Measurements from ENCODE around the gene MMP24OS.

Gene MMP24OS

DNA sequence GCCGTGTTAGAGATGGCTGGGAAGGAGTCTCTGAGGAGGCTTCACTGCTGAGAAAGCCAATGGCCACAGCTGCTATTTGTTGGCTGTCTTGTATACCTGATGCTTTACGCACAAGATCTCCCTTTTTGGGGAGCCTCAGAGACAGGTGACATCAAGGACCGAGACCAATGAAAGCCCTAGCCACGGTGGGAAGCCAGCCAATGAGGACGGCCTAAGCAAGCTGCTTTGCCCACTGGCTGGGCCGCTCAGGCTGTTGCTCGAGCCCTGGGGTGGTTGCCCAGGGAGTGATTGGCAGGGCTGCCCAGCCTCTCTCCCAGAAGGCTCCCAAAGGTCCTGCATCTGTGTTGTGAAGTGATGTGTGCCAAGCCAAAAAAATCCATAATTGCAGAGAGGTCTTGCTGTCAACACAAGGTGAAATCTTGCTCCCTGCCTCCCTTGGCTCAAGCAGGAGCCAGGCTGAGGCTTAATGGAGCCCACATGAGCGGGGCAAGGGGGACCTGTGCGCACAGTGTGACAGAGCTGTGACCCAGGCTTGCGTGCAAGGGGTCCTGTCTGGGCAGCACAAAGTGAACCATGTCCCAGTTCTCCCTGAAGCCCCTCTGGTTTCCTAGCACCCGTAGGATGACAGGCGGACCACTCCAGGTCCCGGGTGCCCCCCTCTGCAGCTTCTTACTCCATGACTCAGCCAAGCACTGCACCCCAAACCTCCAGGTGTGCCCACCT, 4.3 kb downstream of the MMP24OS start:
- TF ChIP-seq, protein P1, sequence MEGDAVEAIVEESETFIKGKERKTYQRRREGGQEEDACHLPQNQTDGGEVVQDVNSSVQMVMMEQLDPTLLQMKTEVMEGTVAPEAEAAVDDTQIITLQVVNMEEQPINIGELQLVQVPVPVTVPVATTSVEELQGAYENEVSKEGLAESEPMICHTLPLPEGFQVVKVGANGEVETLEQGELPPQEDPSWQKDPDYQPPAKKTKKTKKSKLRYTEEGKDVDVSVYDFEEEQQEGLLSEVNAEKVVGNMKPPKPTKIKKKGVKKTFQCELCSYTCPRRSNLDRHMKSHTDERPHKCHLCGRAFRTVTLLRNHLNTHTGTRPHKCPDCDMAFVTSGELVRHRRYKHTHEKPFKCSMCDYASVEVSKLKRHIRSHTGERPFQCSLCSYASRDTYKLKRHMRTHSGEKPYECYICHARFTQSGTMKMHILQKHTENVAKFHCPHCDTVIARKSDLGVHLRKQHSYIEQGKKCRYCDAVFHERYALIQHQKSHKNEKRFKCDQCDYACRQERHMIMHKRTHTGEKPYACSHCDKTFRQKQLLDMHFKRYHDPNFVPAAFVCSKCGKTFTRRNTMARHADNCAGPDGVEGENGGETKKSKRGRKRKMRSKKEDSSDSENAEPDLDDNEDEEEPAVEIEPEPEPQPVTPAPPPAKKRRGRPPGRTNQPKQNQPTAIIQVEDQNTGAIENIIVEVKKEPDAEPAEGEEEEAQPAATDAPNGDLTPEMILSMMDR (IDR thresholded peaks at IDR 0.05; ENCODE audit: low read depth, low read length, missing control alignments): no peak
- no peak overlapping the region for H3K4me3 ChIP-seq (ENCODE audit: low read depth, low read length)
- DNase-seq (ENCODE audit: low read depth): no peak

DNA sequence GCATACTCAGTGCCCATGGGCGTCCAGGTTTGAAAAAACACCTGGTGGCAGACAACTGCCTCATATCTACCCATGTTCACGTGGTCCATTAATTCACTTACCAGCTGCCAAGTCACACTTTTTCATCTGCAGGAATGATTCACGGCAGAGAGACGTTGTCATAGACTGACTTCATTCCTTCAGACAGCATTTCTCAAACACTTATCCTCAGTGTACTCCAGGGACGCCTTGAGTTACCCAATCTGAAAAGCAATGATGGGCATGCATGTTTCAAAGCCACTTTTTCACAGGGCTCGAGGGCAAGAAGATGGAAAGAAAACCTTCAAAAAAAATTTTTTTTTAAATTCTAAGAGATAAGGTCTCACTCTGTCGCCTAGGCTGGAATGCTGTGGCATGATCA, 6.0 kb downstream of the MMP24OS start:
- TF ChIP-seq, protein P1 (IDR thresholded peaks at IDR 0.05; ENCODE audit: low read depth, low read length, missing control alignments): no peak
- no peak overlapping the region for H3K4me3 ChIP-seq (ENCODE audit: low read depth, low read length)
- no peak for DNase-seq (ENCODE audit: low read depth)

DNA sequence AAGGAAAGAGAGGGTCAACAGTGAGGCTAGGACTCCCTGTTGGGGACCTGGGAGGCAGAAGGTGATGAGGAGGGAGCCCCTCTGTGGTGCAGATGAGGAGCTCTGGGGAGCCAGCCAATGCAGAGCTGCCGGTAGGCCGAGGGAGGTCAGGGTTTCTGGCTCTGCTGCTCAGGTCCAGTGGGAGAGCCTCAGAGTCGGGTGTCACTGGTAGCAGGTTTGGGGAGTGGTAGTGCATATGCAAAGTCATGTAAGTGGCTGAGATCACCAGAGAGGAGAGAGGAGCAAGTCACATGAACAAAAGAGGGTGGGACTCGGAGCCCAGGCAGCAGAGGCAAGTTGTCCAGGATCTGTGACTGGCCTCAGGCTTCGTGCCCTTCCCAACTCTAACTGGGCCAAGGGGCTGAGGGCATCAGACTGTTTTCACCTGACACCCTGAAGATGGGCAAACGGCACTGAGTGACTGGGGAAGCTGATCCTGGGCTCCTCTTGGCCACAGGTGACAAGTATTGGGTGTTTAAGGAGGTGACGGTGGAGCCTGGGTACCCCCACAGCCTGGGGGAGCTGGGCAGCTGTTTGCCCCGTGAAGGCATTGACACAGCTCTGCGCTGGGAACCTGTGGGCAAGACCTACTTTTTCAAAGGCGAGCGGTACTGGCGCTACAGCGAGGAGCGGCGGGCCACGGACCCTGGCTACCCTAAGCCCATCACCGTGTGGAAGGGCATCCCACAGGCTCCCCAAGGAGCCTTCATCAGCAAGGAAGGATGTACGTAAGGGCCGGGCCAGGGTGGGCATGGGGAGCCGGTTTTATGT, 6.6 kb downstream of the MMP24OS start:
- DNase-seq (ENCODE audit: low read depth): no peak

DNA sequence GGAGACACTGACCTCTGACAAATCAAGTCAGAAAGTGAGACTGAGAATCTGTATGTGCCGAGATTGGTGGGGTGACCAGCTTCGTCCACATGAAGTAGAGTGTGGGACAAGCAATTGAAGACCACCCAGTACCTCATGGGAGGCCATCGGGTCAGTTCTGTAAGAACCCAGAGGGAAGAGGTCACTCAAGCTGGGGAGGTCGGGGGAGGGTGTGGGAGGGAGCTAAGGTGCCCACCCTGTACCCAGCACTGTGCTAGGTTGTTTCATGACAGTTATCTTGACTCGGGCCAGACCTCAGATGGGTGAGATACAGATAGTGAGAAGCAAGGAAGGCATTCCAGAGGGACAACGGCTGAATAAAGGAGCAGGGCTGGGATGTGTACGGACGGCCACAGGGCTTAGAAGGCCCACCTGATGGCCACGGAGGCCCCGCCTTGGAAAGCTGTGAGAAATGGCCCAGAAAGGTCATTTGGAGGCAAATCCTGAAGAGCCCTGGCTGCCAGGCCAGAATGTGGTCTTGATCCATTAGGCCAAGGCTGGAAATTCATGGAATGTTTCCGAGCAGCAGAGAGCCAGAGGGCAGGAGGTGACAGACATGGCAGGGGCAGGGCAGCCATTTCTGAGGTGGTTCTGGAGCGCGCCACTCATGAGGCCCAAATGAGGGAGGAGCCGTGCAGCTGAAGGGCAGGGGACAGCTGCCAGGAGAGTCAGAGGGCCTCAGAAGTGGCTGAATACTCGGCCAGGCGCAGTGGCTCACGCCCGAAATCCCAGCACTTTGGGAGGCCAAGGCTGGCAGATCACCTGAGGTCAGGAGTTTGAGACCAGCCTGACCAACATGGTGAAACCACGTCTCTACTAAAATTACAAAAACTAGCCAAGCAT, 7.7 kb downstream of the MMP24OS start:
- H3K4me3 ChIP-seq (ENCODE audit: low read depth, low read length): no peak overlapping the region
- DNase-seq (ENCODE audit: low read depth): no peak
- TF ChIP-seq, protein P1 (IDR thresholded peaks at IDR 0.05; ENCODE audit: low read depth, low read length, missing control alignments): no peak

More for the DNA sequence above, 6.6 kb downstream of the MMP24OS start:
- TF ChIP-seq, protein P1 (IDR thresholded peaks at IDR 0.05; ENCODE audit: low read depth, low read length, missing control alignments): no peak
- H3K4me3 ChIP-seq (ENCODE audit: low read depth, low read length): no peak overlapping the region

DNA sequence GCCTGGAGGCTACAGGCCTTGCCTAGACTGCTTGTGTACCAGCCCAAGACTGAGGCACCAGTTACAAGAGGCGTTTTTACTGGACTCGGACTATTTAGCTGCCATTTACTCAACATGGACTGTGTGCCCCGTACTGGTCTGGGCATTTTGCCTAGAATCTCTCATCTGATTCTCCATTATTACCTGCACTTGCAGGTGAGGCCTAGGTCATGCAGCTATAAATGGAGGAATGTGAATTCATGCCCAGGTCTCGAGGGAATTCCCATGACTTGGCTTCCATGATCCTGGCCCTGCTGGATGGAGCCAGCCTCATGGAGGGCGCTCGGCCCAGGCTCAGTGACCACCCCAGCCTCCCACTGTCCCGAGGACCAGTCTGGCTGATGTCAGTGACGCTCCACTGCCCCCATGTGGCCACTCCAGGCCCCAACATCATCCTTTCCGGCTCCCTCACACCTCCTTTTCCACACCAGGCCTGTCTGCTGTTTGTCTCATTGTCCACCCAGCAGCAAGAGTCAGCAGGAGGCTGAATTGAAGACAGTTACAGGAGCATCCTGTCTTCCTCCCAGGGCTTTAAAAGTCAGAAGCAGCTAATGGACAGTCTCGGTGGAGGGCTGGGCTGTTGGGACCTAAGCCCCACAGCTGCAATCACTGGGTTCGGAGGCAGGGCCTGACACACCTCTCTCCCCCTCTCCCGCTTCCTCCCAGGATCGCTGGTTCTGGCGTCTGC, 8.7 kb downstream of the MMP24OS start:
- no peak overlapping the region for H3K4me3 ChIP-seq (ENCODE audit: low read depth, low read length)
- no peak for DNase-seq (ENCODE audit: low read depth)
- TF ChIP-seq, protein P1 (IDR thresholded peaks at IDR 0.05; ENCODE audit: low read depth, low read length, missing control alignments): peak; percentile 84

DNA sequence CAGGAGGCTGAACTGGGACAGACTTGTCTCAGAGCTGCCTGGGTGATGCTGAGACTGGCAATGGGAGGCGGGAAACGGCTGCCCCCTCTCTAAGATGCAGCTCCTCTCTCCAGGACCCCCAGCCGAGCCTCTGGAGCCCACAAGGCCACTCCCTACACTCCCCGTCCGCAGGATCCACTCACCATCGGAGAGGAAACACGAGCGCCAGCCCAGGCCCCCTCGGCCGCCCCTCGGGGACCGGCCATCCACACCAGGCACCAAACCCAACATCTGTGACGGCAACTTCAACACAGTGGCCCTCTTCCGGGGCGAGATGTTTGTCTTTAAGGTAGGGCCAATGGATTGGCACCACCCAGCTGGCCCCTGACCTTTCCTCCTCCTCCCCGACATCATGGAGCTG, 10.8 kb downstream of the MMP24OS start:
- TF ChIP-seq, protein P1 (IDR thresholded peaks at IDR 0.05; ENCODE audit: low read depth, low read length, missing control alignments): no peak
- H3K4me3 ChIP-seq (ENCODE audit: low read depth, low read length): no peak overlapping the region
- no peak for DNase-seq (ENCODE audit: low read depth)
